PC-9 (cell line): ENCODE data around the gene PDPK1.

Experiments used
- EZH2 ChIP-seq: fragments of 200-600 bp; sonication (generic); IDR thresholded peaks from 2 replicates; pipeline ENCODE4 v1.8.0; 2017; ENCODE audit warnings: antibody characterized with exemption, low read depth
- TF ChIP-seq, protein P1 (sequence below): fragments of 200-600 bp; sonication (generic); conservative IDR thresholded peaks from 2 replicates; pipeline ENCODE4 v1.6.1; 2017; ENCODE audit warnings: mixed run types, antibody characterized with exemption, mild to moderate bottlenecking, moderate library complexity

DNA sequence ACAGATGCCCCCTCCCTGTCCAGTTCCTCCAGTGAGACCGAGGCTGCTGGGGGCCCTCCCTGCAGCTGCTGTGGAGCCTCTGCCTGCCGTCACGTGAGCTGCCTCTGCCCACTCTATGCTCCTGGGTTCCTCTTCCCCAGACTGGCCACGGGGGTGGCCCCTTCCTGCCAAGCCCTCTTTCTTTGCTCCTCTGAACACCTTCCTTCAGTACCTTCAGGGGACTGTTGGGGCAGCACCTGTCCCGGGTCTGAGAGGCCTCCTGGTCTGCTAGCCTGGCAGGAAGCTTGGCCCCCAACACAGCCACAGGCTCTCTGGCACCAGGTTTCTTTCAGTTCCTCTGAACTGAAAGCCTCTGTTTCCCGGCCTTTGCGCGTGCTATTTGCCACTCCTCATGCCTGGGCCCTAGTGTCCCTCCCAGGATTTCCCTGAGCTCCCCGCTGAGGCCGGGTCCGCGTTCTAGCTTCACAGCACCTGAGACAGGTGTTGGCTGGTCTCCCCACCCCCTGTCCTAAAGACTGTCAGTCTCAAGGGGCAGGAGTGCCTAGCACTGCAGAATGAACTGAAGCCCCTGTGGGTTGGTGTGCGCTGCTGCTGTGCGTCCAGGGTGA, 30.7 kb upstream of the PDPK1 start:
- TF ChIP-seq, protein P1, sequence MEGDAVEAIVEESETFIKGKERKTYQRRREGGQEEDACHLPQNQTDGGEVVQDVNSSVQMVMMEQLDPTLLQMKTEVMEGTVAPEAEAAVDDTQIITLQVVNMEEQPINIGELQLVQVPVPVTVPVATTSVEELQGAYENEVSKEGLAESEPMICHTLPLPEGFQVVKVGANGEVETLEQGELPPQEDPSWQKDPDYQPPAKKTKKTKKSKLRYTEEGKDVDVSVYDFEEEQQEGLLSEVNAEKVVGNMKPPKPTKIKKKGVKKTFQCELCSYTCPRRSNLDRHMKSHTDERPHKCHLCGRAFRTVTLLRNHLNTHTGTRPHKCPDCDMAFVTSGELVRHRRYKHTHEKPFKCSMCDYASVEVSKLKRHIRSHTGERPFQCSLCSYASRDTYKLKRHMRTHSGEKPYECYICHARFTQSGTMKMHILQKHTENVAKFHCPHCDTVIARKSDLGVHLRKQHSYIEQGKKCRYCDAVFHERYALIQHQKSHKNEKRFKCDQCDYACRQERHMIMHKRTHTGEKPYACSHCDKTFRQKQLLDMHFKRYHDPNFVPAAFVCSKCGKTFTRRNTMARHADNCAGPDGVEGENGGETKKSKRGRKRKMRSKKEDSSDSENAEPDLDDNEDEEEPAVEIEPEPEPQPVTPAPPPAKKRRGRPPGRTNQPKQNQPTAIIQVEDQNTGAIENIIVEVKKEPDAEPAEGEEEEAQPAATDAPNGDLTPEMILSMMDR, result no peak
- TF ChIP-seq EZH2, result no peak
